Measurements from ENCODE around the gene TMEM134.

GRCh38 chr11:67437082-67437808 is 31.8 kb downstream of the TMEM134 start, which contains the start of gene PTPRCAP:
- TF ChIP-seq CTCF (IDR thresholded peaks at IDR 0.05; ENCODE audit: low read depth, low read length, poor library complexity, severe bottlenecking) (no peak), EZH2phosphoT487 (IDR thresholded peaks at IDR 0.05; ENCODE audit: borderline replicate concordance, low read length) (no peak)
